NCI-H1417 (cell line): ENCODE results near the gene GPR146.

Experiments
- DNase-seq, 3 experiments: peaks; one replicate each; lab custom pipeline; 2025; lab: John Stamatoyannopoulos, UW

Gene GPR146

GRCh38 chr7:1106063-1106792, 61.9 kb downstream of the GPR146 start:
- no peak for DNase-seq

GRCh38 chr7:1106793-1107421, 62.6 kb downstream of the GPR146 start:
- DNase-seq: no peak

GRCh38 chr7:1108264-1108920, 64.0 kb downstream of the GPR146 start:
- no peak for DNase-seq
